Stimulated activated naive CD8-positive, alpha-beta T cell treated with anti-CD3 and anti-CD28 coated beads, Interleukin-15, Interleukin-2, amounts not matched to agents 100 ng/mL and 50 ng/mL, for 24 hours (primary cell): Measurements from ENCODE around the gene ANTKMT.
"Not testable (repeated sequence)": the region's sequence is repeated elsewhere in the genome, so short reads cannot be mapped to it uniquely, and the experiment has no call there.

Experiments used
- H3K27ac Mint-ChIP-seq: one replicate; pipeline ENCODE4 v1.8.0; 2021; ENCODE audit warnings: mild to moderate bottlenecking, mixed read lengths
- H3K27me3 Mint-ChIP-seq: one replicate; pipeline ENCODE4 v1.8.0; 2021; ENCODE audit warnings: mixed read lengths
- H3K36me3 Mint-ChIP-seq: one replicate; pipeline ENCODE4 v1.8.0; 2021; ENCODE audit warnings: low read depth, mixed read lengths
- H3K4me1 Mint-ChIP-seq: one replicate; pipeline ENCODE4 v1.8.0; 2021; ENCODE audit warnings: low read depth, mixed read lengths
- H3K4me3 Mint-ChIP-seq: one replicate; pipeline ENCODE4 v1.8.0; 2021; ENCODE audit warnings: mild to moderate bottlenecking, mixed read lengths
- H3K9me3 Mint-ChIP-seq: one replicate; pipeline ENCODE4 v1.8.0; 2021; ENCODE audit warnings: mixed read lengths

ANTKMT gene

GRCh38 chr16:704047-704446 is 16.9 kb upstream of the ANTKMT start:
- Mint-ChIP-seq H3K36me3 (no peaks in the 10 kb centered on the region), H3K27me3 (peaks cover 44% of the 10 kb centered on the region), H3K27ac (no peak overlapping the region), H3K9me3 (no peaks in the 10 kb centered on the region), H3K4me1 (peaks cover 3% of the 10 kb centered on the region), H3K4me3 (no peak overlapping the region)

DNA sequence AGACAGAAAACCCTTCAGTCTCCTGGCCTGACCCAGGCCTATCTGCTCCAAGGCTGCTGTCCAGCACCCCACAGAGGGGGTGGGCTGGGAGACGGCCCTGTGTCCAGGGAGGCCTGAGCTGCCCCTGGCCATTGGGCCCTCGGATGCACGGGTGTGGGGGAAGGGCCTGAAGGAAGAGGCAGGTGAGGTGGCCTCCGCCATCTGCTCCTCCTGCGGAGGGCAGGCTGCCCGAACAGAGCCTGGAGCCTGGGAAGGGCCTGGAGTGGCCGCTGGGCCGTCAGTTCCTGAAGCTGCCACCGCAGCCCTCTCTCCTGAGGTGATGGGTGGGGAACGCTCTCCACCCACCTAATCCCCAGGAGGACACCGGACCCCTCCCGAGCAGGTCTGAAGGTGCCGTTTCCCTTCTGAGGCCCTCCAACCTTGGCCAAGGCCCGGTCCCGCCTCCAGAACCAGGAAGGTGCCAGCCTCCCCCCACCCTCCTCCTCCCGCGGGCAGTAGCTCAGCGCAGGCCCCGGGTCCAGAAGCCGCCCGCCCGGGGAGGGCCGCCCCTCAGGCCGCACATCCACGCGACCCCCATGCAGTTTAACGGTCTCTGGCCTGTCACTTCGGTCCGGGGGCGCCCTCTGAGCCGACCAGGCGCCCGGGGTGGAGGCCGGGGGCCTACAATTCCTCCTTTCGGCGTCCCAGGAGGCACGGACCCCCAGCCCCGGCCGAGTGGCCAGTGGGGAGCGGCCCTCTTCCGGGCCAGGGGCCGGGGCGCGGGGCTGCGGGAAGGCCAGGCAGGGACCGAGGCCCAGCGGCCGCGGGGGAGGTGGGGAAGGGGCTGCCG is 16.2 kb upstream of the ANTKMT start:
- H3K9me3 Mint-ChIP-seq, result no peaks in the 10 kb centered on the region
- peaks cover 50% of the 10 kb centered on the region for H3K27me3 Mint-ChIP-seq
- H3K4me3 Mint-ChIP-seq, result no peak overlapping the region
- no peak overlapping the region for H3K27ac Mint-ChIP-seq
- H3K4me1 Mint-ChIP-seq, result no peaks in the 10 kb centered on the region
- H3K36me3 Mint-ChIP-seq, result no peaks in the 10 kb centered on the region

DNA sequence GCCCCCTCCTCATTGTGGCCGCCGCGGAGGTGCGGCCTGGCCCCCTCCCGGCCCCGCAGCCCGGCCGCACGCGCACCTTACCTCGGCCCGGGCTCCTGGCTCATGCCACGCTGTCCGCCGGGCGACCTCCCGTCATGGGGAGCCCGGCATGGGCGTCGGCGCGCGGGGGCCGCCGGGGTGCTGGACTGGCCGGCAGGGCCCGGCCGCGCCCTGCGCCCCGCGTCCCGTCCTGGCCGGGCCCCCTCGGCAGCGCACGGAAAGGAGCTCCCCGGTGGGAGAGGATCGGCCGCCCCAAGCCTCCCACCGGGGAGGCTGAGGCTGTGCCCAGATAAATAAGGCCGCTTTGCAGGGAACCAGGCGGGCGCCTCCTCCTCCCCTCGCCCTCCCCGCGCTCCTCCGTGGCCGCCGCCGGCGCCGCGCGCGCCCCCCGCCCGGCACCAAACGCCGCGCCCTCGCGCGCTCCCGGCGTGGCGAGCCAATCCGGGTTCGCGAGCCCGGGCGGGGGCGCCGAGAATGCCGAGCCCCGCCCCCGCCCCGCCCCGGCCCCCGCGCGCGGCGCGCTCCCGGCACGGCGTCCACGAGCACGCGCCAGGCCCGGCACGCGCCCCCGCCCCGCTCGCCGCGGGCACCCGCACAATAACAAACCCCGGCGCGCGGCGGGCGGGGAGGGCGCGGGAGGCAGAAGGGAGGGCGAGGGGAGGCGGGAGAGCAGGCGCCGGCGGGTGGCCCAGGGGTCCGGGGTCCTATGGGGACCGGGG is 15.3 kb upstream of the ANTKMT start, which contains the start of gene FBXL16:
Gene FBXL16, minus strand, starts transcription at position 371 of the 758 bp plus-strand sequence. CDS start 8,396 bp downstream, outside the sequence.
- H3K27me3 Mint-ChIP-seq, result peaks cover 57% of the 10 kb centered on the region
- H3K4me3 Mint-ChIP-seq, result no peak within 1 kb of the TSS
- no peaks in the 10 kb centered on the region for H3K9me3 Mint-ChIP-seq
- H3K4me1 Mint-ChIP-seq, result no peaks in the 10 kb centered on the region
- H3K36me3 Mint-ChIP-seq, result no peaks in the 10 kb centered on the region
- no peak within 1 kb of the TSS for H3K27ac Mint-ChIP-seq

- no peaks in the 10 kb centered on the region for H3K9me3 Mint-ChIP-seq
- H3K36me3 Mint-ChIP-seq, result no peaks in the 10 kb centered on the region
- no peak overlapping the region for H3K27ac Mint-ChIP-seq
- H3K27me3 Mint-ChIP-seq, result peaks cover 54% of the 10 kb centered on the region
- no peak overlapping the region for H3K4me3 Mint-ChIP-seq
- H3K4me1 Mint-ChIP-seq, result no peaks in the 10 kb centered on the region
Measured at GRCh38 chr16:706189-707061, 14.5 kb upstream of the ANTKMT start.

DNA sequence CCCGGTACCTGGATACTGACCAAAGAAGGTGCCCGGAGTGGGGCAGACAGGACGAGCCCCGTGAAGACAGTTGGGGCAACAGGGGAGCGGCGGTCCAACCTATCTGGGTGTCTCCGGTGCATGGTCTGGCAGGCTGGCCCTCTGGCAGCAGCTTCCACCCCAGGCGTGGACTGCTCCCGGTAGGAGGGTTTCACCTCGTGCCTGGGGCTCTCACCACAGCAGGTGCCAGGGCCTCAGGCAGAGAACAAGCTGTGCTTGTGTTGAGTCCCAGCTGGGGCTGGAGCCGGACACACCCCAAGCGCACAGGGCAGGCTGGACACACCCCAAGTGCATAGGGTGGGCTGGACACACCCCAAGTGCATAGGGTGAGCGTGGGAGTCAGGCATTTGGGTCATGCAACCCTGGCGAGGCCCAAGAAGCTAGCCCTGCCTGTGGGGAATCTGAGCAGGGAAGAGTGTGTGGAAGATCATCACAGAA is 13.8 kb upstream of the ANTKMT start:
- Mint-ChIP-seq H3K4me3 (no peak overlapping the region), H3K4me1 (no peaks in the 10 kb centered on the region), H3K27me3 (peaks cover 48% of the 10 kb centered on the region), H3K9me3 (no peaks in the 10 kb centered on the region), H3K36me3 (no peaks in the 10 kb centered on the region), H3K27ac (no peak overlapping the region)

DNA sequence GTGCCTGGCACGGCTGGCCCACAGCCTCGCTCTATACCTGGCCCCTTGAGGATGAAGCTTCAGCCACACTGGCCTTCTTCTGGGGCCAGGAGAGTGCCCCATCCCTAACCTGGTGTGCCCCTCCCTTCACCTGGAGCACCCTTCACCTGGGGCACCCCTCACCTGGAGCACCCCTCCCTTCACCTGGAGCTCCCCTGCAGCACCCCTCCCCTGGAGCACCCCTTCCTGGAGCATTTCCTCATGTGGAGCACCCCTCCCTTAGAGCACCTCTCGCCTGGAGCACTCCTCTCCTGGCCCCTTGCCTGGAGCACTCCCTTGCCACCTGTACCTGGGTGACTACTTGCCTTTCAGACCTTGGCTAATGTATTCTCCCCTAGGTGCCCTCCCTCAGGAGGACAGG is 12.9 kb upstream of the ANTKMT start:
- no peaks in the 10 kb centered on the region for H3K9me3 Mint-ChIP-seq
- H3K36me3 Mint-ChIP-seq, result no peaks in the 10 kb centered on the region
- no peak overlapping the region for H3K27ac Mint-ChIP-seq
- H3K4me3 Mint-ChIP-seq, result no peak overlapping the region
- peaks cover 43% of the 10 kb centered on the region for H3K27me3 Mint-ChIP-seq
- no peaks in the 10 kb centered on the region for H3K4me1 Mint-ChIP-seq

DNA sequence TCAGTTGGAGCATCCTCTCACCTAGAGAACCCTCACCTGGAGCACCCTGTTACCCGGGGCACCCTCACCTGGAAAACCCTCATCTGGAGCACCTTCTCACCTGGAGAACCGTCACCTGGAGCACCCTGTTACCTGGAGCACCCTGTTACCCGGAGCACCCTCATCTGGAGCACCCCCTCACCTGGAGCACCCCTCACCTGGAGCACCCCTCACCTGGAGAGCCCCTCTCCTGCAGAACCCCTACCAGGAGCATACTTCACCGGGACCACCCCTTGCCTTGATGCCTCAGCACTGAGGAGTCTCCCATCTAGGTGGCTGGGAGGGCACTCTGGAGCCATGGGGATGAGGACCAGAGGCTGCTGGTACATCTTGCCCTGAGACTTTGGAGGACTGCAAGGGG is 12.0 kb upstream of the ANTKMT start:
- Mint-ChIP-seq H3K4me3 (no peak overlapping the region), H3K27me3 (peaks cover 42% of the 10 kb centered on the region), H3K36me3 (no peaks in the 10 kb centered on the region), H3K27ac (no peak overlapping the region), H3K9me3 (no peaks in the 10 kb centered on the region), H3K4me1 (no peaks in the 10 kb centered on the region)

DNA sequence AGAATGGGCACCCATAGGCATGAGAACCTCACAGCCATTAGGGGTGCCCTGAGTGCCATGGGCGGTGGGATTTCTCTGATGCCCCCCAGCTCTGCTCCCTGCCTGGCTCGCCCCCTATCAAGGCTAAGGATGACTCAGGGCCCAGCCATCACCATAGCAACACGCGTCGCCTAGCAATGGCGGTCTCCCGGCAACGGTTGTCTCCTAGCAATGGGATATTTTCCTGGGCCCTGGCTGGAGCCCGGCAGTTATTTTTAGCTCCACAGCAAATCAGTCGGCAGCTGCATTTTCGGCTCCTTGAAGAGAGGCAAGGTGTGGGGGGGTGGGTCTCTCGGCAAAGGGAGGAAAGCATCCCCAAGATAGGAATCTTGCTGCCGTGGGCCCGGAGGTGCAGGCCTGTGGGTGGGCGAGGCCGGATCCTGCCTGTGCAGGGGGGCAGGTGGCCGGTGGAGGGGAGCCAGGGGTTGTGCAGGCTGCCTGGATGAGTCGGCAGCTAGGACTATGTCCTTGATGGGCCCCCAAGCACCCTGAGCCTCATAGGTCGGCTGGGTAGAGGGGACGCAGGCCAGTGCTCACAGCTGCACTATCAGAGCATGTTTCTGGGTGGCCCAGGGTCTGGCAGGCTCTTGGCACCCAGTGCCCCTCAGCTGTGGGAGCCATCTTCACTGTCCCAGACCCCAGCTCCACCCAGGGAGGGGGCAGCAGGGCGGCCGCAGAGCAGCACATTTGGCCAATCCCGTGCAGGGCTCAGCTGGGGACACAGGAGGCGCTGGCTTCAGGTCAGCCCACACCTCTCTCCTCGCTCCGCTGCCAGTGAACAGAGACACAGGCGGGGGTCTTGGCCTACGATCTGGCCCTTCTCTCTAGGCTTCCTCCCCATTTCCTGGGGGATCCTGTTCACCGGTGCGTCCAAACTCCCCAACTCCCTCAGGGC is 11.1 kb upstream of the ANTKMT start:
- no peaks in the 10 kb centered on the region for H3K36me3 Mint-ChIP-seq
- no peak overlapping the region for H3K27ac Mint-ChIP-seq
- H3K27me3 Mint-ChIP-seq, result peaks cover 45% of the 10 kb centered on the region
- H3K4me1 Mint-ChIP-seq, result no peaks in the 10 kb centered on the region
- H3K4me3 Mint-ChIP-seq, result no peak overlapping the region
- H3K9me3 Mint-ChIP-seq, result no peaks in the 10 kb centered on the region

DNA sequence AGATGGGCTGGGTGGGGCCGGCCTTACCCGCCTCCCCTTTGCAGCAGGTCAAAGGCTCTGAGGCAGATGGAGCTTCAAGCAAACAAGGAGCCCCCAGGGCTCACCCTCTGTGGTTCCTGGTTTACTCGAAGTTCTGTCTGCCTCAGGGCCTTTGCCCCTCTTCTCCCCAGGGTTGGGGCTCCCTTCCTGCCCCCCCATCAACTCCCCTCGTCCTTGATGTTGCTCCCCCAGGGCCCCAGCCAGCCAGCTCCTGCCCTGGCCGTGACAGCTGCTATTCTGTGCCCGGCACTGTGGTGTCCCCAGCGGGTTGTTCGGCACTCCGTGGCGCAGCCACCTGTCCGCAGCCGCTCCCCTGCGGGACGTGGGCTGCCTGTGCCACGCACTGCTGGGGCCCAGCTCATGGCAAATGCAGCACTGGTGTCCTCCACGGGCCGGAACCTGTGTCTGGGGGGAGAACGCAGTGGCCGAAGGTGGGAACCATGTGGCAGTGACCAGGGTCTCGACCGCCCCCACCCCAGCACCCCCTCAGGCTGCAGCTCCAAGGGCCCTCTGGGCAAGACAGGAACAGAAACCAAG is 10.4 kb upstream of the ANTKMT start:
- H3K4me3 Mint-ChIP-seq, result no peak overlapping the region
- H3K9me3 Mint-ChIP-seq, result no peaks in the 10 kb centered on the region
- H3K27me3 Mint-ChIP-seq, result peaks cover 45% of the 10 kb centered on the region
- no peaks in the 10 kb centered on the region for H3K36me3 Mint-ChIP-seq
- H3K27ac Mint-ChIP-seq, result no peak overlapping the region
- no peaks in the 10 kb centered on the region for H3K4me1 Mint-ChIP-seq

- H3K4me3 Mint-ChIP-seq, result no peak overlapping the region
- peaks cover 3% of the 10 kb centered on the region for H3K4me1 Mint-ChIP-seq
- H3K9me3 Mint-ChIP-seq, result no peaks in the 10 kb centered on the region
- H3K27me3 Mint-ChIP-seq, result peaks cover 45% of the 10 kb centered on the region
- no peaks in the 10 kb centered on the region for H3K36me3 Mint-ChIP-seq
- no peak overlapping the region for H3K27ac Mint-ChIP-seq
Measured at GRCh38 chr16:711084-711483, 9.9 kb upstream of the ANTKMT start.

DNA sequence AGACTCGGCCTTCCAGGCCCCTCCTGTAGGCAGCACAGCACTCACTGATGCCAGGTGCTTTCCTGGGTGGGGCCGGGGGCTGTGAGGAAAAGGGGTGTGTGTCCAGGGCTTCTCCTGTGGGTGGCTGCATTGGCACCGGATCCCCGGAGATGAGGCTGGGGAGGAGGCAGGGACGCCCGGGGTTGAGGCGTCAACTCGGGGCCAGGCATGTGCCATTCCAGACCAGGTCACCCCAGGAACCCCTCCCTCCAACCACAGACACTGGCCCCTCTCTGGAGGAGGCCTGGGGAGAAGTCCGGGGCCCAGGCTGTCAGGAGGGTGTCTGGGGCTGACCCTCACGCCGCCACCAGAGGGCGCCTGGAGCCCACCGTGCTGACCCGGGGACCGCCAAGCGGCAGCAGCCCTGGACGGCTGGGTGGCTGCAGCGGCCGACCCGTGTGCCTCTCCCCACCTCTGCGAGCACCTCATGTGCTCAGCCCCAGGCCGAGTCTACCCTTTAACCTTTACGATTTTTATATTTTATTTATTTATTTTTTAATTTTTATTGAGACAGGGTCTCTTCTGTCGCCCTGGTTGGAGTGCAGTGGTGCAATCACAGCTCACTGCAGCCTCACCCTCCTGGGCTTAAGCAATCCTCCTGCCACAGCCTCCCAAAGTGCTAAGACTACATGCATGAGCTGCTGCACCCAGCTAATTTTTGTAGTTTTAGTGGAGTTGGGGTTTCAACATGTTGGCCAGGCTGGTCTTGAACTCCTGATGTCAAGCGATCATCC is 9.2 kb upstream of the ANTKMT start:
- H3K9me3 Mint-ChIP-seq, result no peaks in the 10 kb centered on the region
- H3K36me3 Mint-ChIP-seq, result no peaks in the 10 kb centered on the region
- no peak overlapping the region for H3K27ac Mint-ChIP-seq
- no peak overlapping the region for H3K4me3 Mint-ChIP-seq
- peaks cover 7% of the 10 kb centered on the region for H3K4me1 Mint-ChIP-seq
- peaks cover 39% of the 10 kb centered on the region for H3K27me3 Mint-ChIP-seq

DNA sequence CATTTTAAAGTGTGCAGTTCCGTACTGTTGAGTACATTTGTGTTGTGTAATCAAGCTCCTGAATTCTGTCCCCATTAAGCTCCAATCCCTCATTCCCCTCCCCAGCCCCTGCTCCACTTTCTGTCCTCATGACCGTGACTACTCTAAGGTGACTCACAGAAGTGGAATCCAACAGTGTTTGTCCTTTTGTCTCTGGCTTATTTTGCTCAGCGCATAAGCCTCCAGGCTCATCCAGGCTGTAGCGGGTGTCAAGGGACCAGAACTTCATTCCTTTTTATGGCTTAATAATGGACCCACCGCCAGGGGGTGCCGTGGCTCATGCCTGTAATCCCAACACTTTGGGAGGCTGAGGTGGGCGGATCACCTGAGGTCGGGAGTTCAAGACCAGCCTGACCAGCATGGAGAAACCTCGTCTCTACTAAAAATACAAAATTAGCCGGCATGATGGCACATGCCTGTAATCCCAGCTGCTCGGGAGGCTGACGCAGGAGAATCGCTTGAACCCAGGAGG is 8.2 kb upstream of the ANTKMT start:
- peaks cover 32% of the 10 kb centered on the region for H3K27me3 Mint-ChIP-seq
- H3K4me1 Mint-ChIP-seq, H3K36me3 Mint-ChIP-seq, H3K9me3 Mint-ChIP-seq, H3K27ac Mint-ChIP-seq, H3K4me3 Mint-ChIP-seq: not testable (repeated sequence)

GRCh38 chr16:714079-714478 is 6.9 kb upstream of the ANTKMT start:
- Mint-ChIP-seq H3K4me3 (no peak overlapping the region), H3K9me3 (no peaks in the 10 kb centered on the region), H3K27me3 (peaks cover 24% of the 10 kb centered on the region), H3K36me3 (no peaks in the 10 kb centered on the region), H3K27ac (no peak overlapping the region), H3K4me1 (peaks cover 12% of the 10 kb centered on the region)
